SJCRH30 (cell line): ENCODE data around the gene GPM6B. TPM values are rescaled to one million over a fixed set of nuclear protein-coding genes. Genes with fewer than 3 reads are reported as not detected.

Experiments used
- DNase-seq, 2 experiments: peaks; one replicate each; pipeline ENCODE4 v3.0.0-alpha.2; 2015 to 2020
- H3K27ac ChIP-seq: fragments of 250-450 bp; sonication (Bioruptor Pico); 2 replicates; pipeline ENCODE4 v1.5.1; 2020; ENCODE audit warnings: mild to moderate bottlenecking, moderate library complexity
- H3K27me3 ChIP-seq: fragments of 250-450 bp; sonication (Bioruptor Pico); 2 replicates; pipeline ENCODE4 v1.5.1; 2020; ENCODE audit warnings: mild to moderate bottlenecking, moderate library complexity
- H3K36me3 ChIP-seq: fragments of 250-450 bp; sonication (Bioruptor Pico); 2 replicates; pipeline ENCODE4 v1.5.1; 2020; ENCODE audit warnings: mild to moderate bottlenecking, moderate library complexity
- H3K4me1 ChIP-seq: fragments of 250-450 bp; sonication (Bioruptor Pico); 2 replicates; pipeline ENCODE4 v1.5.1; 2020; ENCODE audit warnings: mild to moderate bottlenecking, moderate library complexity
- H3K4me3 ChIP-seq: fragments of 250-450 bp; sonication (Bioruptor Pico); 2 replicates; pipeline ENCODE4 v1.5.1; 2020; ENCODE audit warnings: mild to moderate bottlenecking, moderate library complexity
- H3K9me3 ChIP-seq: fragments of 250-450 bp; sonication (Bioruptor Pico); replicated peaks from 2 replicates; pipeline ENCODE4 v1.5.1; 2020; ENCODE audit warnings: mild to moderate bottlenecking, moderate library complexity
- total RNA-seq: library from RNA; depleted of rRNA; stranded (reverse); fragments of >200 nt; shearing (Covaris generic); gene quantifications from 2 replicates; pipeline ENCODE4 v1.2.3, GENCODE V29; 2014

Gene GPM6B
- total RNA-seq, 1 experiment from 2014 or later = 89.5 TPM

DNA sequence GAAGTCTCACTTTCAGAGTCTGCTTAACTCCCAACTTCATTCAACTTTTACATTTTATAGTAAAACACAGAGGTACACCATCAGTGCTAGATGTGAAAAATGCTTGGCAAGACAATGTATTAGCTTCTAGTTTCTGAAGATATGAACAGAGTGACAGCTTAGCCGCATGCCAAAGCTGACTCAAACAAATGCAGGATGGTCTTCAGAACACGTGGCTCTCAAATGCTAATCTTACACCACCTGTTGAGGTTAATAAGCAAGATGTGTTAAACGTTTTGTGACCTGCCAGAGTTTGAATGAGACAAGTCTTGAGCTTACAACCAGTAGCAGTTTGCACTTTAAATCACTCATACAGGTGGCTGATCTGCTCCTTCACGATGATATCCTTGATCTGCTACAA lies 18.9 kb upstream of the GPM6B start:
- peaks cover 3% of the 10 kb centered on the region; the same call in 1 of the 2 replicates for H3K9me3 ChIP-seq
- H3K27ac ChIP-seq = no peak overlapping the region
- H3K27me3 ChIP-seq = no peaks in the 10 kb centered on the region
- H3K4me3 ChIP-seq = no peak overlapping the region
- peaks cover 4% of the 10 kb centered on the region; the same call in 1 of the 2 replicates for H3K4me1 ChIP-seq
- DNase-seq = peak in 1 of 2 experiments; percentile 15
- H3K36me3 ChIP-seq = no peaks in the 10 kb centered on the region; the same call in 1 of the 2 replicates

DNA sequence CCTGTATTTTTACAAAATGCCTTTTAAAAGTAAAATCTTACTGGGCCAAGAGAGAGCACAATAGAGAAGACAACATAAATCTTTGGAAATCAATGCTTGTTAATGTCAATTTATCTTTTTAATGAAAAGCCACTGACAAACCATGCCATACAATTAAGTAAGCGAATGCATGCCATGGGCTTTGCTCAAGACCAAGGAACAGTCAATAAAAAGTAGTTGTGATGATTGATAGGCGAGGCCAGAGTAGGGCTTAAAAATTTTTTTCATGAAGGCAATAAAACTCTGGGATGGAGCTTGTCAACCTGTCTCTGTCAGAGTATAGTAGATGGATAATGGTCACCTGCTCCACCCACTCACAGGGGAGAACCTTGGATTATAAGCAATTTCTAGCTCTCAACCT lies 17.5 kb upstream of the GPM6B start:
- Histone ChIP-seq H3K4me1 (peaks cover 4% of the 10 kb centered on the region; the same call in 1 of the 2 replicates), H3K36me3 (no peaks in the 10 kb centered on the region; the same call in 1 of the 2 replicates), H3K4me3 (no peak overlapping the region), H3K27ac (no peak overlapping the region), H3K9me3 (peaks cover 3% of the 10 kb centered on the region; the same call in 1 of the 2 replicates), H3K27me3 (no peaks in the 10 kb centered on the region)
- DNase-seq = no peak

DNA sequence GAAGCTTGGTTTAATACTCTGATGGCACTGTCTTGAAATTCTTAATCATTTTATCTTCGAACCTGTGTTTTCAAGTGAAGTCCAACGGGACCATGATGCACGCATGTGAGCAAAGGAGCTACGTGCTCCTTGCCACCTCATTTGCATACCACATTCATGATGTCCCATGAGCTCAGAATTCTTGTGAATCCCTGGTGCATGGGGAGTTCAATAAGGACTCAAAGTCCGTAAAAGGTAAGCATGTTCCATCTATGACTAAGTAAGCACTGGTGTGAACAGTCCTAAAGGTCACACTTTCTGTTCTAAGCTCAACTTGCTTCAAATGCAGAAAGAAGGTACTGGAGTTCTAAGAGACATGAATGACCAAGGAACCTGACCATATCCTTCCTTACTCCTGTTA lies 13.1 kb upstream of the GPM6B start:
- H3K4me1 ChIP-seq = no peaks in the 10 kb centered on the region
- no peak overlapping the region for H3K4me3 ChIP-seq
- DNase-seq = no peak
- no peaks in the 10 kb centered on the region for H3K36me3 ChIP-seq
- no peaks in the 10 kb centered on the region for H3K27me3 ChIP-seq
- H3K27ac ChIP-seq = no peak overlapping the region
- H3K9me3 ChIP-seq = peaks cover 3% of the 10 kb centered on the region; the same call in 1 of the 2 replicates

DNA sequence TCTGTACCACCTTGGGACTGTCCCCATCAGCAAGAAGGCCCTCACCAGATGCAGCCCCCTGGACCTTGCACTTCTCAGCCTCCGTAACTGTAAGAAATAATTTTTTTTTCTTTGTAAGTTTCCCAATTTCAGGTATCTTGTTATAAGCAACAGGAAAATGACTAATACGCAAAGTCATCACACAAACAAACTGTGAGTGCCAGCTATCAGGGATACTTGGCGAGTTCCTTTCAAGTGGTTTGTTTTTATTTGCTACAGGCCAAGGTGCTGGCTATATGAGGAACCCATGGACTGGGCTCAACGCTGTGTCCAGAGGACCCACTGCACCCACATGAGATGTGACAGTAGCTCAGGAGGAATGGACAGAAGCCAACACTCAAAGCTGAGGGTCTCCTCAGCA lies 11.5 kb upstream of the GPM6B start:
- Histone ChIP-seq H3K4me3 (no peak overlapping the region), H3K4me1 (no peaks in the 10 kb centered on the region), H3K27ac (no peak overlapping the region), H3K27me3 (no peaks in the 10 kb centered on the region), H3K36me3 (no peaks in the 10 kb centered on the region), H3K9me3 (peaks cover 3% of the 10 kb centered on the region; the same call in 1 of the 2 replicates)
- no peak for DNase-seq

DNA sequence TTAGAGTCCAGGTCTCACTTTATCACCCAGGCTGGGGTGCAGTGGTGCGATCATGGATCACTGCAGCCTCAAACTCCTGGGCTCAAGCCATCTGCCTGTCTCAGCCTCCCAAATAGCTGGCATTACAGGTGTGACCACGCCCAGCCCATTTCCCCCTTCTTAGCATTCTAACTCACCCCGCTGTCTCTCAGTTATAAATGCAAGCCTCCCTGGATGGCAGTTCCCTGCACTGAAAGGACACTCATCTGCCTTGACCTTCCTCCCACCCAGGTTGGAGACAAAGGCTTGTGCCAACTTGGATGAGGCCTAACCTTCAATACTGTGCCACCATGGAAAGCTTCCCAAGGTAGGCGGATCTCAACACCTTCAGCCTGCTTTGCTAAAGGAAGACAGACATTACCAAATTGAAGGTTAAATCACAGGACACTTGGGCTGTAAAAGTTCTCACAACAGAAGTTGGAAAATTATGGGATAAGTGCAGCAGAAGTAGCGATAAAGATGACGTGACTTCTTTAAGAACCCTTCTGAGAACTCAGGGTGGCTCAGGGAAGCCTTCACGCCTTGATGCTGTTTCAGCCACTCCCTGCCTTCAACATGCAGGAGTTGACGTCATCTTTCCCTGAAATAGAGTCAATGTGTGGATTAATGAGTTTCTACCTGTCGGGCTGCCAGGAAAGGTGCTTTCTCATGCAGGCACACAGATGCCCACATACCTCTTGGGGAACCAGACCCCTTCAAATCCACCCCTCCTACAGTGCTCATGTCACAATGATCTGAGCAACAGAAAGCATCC lies 10.6 kb upstream of the GPM6B start:
- H3K27me3 ChIP-seq = no peaks in the 10 kb centered on the region
- no peaks in the 10 kb centered on the region for H3K36me3 ChIP-seq
- no peaks in the 10 kb centered on the region for H3K4me1 ChIP-seq
- peaks cover under 1% of the 10 kb centered on the region; the same call in 1 of the 2 replicates for H3K9me3 ChIP-seq
- no peak overlapping the region for H3K4me3 ChIP-seq
- no peak overlapping the region for H3K27ac ChIP-seq
- no peak for DNase-seq

DNA sequence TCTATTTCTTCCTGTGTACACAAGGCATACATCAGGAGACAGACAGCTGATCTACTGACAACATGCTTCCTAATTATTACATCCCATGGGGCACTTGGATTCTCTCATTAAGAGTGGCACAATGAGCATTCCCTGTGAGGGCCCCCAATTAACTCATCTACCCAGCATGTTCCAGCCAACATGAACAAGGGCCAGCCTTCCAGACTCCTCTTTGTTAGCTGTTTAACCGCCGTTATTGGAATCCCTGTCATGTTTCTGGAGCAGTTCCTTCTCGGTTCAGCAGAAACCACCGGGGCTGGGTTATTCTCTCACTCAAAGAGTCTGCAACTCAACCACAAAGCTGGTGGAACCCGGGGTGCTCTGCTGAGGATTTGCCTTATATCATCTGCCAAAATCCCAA lies 9.9 kb upstream of the GPM6B start:
- Histone ChIP-seq H3K4me1 (no peaks in the 10 kb centered on the region), H3K27me3 (no peaks in the 10 kb centered on the region), H3K36me3 (no peaks in the 10 kb centered on the region), H3K27ac (no peak overlapping the region), H3K9me3 (no peaks in the 10 kb centered on the region), H3K4me3 (no peak overlapping the region)
- DNase-seq = no peak

DNA sequence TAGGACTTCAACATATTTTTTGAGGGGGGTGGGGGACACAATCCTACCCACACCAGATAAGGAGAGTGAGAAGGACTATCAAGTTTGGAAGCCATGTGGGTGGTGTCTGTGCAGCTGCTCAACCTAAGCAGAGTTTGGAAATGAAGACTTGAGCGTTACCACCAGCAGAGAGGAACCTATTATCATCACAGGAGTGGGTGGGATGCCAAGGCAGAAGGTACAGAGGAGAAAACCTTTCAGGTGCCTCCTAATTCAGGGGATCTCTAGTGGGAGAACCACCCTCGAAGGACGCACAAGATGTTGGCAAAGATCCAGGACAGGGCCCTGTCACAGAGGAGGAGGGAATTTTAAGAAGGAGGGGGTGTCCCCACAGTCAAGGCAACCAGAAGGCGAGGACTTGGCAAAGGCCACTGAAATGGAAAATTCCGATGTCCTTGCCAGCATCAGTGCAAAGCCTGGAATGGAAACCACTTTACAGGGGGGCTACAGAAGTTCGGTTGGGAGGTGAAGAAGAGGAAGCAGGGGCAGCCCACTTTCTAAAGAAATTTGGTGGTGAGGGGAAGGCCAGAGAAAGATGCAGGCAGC lies 8.4 kb upstream of the GPM6B start:
- Histone ChIP-seq H3K4me1 (no peaks in the 10 kb centered on the region), H3K4me3 (no peak overlapping the region), H3K36me3 (no peaks in the 10 kb centered on the region), H3K27ac (no peak overlapping the region), H3K9me3 (no peaks in the 10 kb centered on the region), H3K27me3 (no peaks in the 10 kb centered on the region)
- no peak for DNase-seq

DNA sequence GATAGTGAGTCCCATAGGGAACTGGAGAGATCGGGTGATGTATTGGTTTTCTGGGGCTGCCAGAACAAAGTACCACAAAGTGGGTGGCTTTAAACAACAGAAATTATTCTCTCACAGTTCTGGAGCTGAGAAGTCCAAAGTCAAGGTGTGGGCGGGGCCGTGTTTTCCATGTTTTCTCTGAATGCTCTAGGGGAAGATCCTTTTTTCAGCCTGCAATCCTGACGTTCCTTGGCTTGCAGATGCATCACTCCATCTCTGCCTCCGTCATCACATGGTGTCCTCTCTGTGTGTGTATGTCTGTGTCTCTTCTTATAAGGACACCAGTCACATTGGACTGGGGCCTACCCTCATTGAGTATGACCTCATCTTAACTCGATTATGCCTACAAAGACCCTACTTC lies 7.9 kb upstream of the GPM6B start:
- Histone ChIP-seq H3K36me3 (no peaks in the 10 kb centered on the region), H3K9me3 (no peaks in the 10 kb centered on the region), H3K27me3 (no peaks in the 10 kb centered on the region), H3K4me1 (no peaks in the 10 kb centered on the region), H3K4me3 (no peak overlapping the region), H3K27ac (no peak overlapping the region)
- no peak for DNase-seq

DNA sequence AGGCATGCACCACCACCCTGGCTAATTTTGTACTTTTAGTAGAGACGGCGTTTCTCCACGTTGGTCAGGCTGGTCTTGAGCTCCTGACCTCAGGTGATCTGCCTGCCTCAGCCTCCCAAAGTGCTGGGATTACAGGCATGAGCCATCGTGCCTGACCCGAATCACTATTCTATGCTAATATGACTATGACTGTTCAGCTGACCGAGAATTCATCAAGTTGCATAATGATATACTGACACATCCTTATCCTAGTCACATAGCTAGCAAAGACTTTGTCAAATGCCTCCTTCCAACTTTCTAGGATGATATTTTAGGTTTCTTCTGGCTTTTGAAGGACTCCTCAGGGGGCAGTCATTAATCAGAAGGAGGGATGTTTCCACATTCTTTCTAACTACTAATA lies 4.8 kb upstream of the GPM6B start:
- Histone ChIP-seq H3K27me3 (no peaks in the 10 kb centered on the region), H3K4me1 (no peaks in the 10 kb centered on the region), H3K27ac (no peak overlapping the region), H3K36me3 (no peaks in the 10 kb centered on the region), H3K4me3 (no peak overlapping the region), H3K9me3 (no peaks in the 10 kb centered on the region)
- no peak for DNase-seq

DNA sequence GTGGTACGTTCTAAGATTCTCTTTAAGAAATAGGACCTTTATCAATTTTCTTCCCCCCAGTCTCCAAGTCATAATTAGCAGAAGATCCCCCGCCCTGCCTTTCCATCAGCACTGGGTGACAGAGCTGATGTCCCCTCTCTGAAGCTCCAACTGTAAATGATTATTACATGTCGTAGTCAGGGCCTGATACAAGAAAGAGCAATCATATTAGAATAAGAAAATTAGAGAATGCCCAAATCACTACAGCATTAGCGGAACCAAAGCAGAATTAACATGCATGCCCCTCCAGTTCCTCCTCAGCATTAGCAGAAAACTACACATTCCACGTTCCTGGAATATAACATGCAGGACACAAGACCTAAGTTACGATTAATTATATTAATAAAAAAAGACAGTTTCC lies 717 bp downstream of the GPM6B start:
- Histone ChIP-seq H3K4me1 (no peaks in the 10 kb centered on the region), H3K36me3 (no peaks in the 10 kb centered on the region), H3K9me3 (no peaks in the 10 kb centered on the region), H3K27me3 (no peaks in the 10 kb centered on the region), H3K27ac (no peak overlapping the region), H3K4me3 (no peak overlapping the region)
- DNase-seq = no peak

DNA sequence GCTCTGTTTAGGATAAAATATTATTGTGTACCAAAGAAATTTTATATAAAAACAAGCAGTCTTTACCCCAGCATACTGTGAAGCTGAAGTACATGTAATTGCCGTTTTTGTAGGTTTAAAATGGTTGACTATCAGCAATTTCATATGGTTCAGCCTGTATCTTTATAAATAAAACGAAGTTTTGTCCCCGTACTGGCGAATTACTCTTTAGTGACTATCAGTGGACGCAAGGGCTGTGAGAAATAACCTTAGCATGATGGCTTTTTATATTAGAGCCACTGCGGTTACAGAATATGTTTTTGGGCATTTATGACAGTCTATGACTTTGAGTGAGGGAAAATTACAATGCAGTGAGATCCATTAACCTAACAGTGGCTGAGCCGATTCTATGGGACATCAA lies 1.2 kb downstream of the GPM6B start:
- H3K27me3 ChIP-seq = no peaks in the 10 kb centered on the region
- H3K4me1 ChIP-seq = no peaks in the 10 kb centered on the region
- H3K36me3 ChIP-seq = no peaks in the 10 kb centered on the region
- H3K27ac ChIP-seq = no peak overlapping the region
- no peak for DNase-seq
- no peak overlapping the region for H3K4me3 ChIP-seq
- H3K9me3 ChIP-seq = no peaks in the 10 kb centered on the region

DNA sequence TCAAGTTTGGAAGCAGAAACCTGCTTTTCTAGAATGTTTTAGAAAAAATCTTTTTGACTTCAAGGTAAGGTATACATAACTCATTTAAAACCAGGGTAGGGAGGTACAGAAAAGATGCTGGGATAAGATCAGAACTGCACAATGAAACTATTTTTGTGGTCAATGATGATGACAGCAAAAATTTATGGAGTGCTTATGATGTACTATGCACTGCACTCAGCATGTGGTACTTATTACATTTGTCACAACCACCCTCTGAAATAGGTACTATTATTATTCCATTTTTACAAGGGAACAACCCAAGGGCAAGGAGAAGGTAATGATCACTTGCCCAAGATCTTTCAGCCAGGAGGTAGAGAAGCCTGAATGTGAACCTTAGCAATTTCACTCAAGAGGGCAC lies 8.0 kb downstream of the GPM6B start:
- peak in 1 of 2 experiments; percentile 50 for DNase-seq
- Histone ChIP-seq H3K9me3 (no peaks in the 10 kb centered on the region), H3K36me3 (no peaks in the 10 kb centered on the region), H3K27ac (no peak overlapping the region), H3K4me3 (no peak overlapping the region), H3K27me3 (no peaks in the 10 kb centered on the region), H3K4me1 (peaks cover 13% of the 10 kb centered on the region)

DNA sequence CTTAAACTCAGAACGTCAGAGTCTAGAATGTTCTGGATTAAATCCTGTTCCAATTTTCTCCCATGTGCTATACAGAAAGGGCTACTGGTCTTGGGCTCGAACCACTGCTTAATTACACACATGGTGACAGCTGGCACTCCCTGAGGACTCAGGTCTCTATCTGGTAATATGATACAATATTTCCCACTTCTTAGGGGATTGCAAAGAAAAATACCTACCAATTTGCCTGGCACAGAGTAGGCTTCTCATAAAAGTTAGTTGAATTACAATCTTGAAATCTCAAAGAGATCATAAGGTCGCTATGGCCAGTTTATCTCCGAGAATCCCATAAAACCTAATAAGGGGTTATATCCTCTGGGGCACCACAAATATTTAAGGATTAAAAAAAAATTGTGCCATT lies 8.6 kb downstream of the GPM6B start:
- peak; percentile 45 to 69 for DNase-seq
- H3K4me3 ChIP-seq = no peak overlapping the region

DNA sequence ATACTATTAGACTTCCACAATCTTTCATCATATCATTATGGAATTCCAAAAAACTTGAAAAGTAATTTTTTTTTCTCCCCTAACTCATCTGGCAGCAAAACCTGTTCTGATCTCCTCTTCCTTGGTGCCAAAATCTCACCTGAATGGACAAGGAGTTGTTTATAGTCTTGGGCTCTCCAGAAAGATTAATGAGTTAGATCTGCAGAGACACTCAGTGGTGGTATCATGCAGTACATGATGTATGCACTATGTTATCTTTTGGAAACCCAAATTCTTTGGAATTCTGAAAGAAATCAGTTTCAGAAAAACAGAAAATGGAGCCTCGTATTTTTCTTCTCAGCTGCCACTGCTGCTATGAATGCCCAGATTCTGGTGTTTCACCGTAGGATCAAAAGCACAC lies 11.7 kb downstream of the GPM6B start:
- no peak overlapping the region for H3K27ac ChIP-seq
- no peaks in the 10 kb centered on the region for H3K9me3 ChIP-seq
- no peaks in the 10 kb centered on the region for H3K27me3 ChIP-seq
- peaks cover 13% of the 10 kb centered on the region for H3K4me1 ChIP-seq
- no peak overlapping the region for H3K4me3 ChIP-seq
- no peak for DNase-seq
- H3K36me3 ChIP-seq = no peaks in the 10 kb centered on the region

More for the DNA sequence above, 8.6 kb downstream of the GPM6B start:
- Histone ChIP-seq H3K36me3 (no peaks in the 10 kb centered on the region), H3K9me3 (no peaks in the 10 kb centered on the region), H3K27me3 (no peaks in the 10 kb centered on the region), H3K4me1 (peaks cover 13% of the 10 kb centered on the region), H3K27ac (no peak overlapping the region)

DNA sequence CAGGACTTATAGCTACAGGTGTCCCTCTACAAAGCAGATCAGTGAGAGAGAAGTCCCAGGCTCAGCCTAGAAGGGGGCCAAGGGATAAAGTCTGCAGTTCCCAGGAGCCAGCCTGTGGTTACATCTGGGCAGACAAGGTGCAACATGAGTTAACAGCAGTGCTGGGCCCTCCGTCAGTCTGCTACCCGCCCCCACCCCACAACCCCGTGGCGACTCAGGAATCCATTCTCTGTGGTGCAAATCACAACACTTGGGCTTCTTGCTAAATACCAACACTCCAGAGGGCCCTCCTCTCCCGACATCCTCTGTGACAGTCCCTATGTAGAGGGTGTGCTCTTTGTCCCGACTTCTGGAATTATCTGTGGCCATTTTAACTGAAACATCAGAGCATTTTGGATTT lies 13.8 kb downstream of the GPM6B start:
- no peaks in the 10 kb centered on the region for H3K27me3 ChIP-seq

More for the DNA sequence above, 13.8 kb downstream of the GPM6B start:
- H3K4me1 ChIP-seq = peaks cover 3% of the 10 kb centered on the region; the same call in 1 of the 2 replicates
- 0 out of 2 replicates have a peak, but pooled peaks cover 3% of the 10 kb centered on the region for H3K9me3 ChIP-seq
- DNase-seq = no peak
- H3K4me3 ChIP-seq = no peak overlapping the region
- no peaks in the 10 kb centered on the region for H3K36me3 ChIP-seq
- no peak overlapping the region for H3K27ac ChIP-seq
